ENCODE results near the gene LTBP4. TPM values are rescaled to one million over a fixed set of nuclear protein-coding genes. Genes with fewer than 3 reads are reported as not detected.

LTBP4 gene
- total and polyA plus RNA-seq, 2 of the 13 experiments (the other 11 are each of a cell fraction or from before 2014, with no cell fraction given), result 0.86 to 2.3 TPM

DNA sequence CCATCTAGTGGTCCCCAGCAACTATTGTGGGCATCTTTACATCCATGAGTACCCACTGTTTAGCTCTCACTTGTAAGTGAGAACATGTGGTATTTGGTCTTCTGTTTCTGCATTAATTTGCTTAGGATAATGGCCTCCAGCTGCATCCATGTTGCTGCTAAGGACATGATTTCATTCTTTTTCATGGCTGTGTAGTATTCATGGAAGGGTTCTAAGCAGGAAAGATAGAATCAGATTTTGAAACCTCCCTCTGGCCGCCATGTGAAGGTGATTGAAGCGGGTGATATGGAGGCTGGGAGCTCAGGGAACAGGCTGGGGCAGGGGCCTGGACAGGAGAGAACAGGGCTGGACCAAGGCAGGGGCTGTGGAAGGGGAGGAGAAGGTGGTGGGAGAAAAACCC lies 20.1 kb downstream of the LTBP4 start:
- Histone ChIP-seq H3K4me2 (ENCODE audit: low read depth, low read length) (no peak overlapping the region), H3K79me2 (ENCODE audit: insufficient read depth, low read length) (no peaks in the 10 kb centered on the region), H3K9me3 (ENCODE audit: low read length) (no peaks in the 10 kb centered on the region), H3K4me1 (ENCODE audit: insufficient read depth, low read length) (peaks cover 6% of the 10 kb centered on the region; the same call in 1 of the 2 replicates), H3K27me3 (ENCODE audit: control insufficient read depth in 1 of 2, insufficient read depth in 2 of 2, low read length in 2 of 2) (peaks cover 0 to 3% of the 10 kb centered on the region in 2 experiments; a peak in 3 of 5 replicates), H3K27ac (ENCODE audit: extremely low read length, insufficient read depth, low read length) (no peak overlapping the region), H2AFZ (ENCODE audit: low read length) (no peak overlapping the region), H3K9ac (ENCODE audit: insufficient read depth, low read depth, low read length) (no peak overlapping the region), H4K20me1 (ENCODE audit: insufficient read depth, low read length) (no peaks in the 10 kb centered on the region), H3K4me3 (replicated peaks in 1 of 3; ENCODE audit: insufficient read depth in 1 of 3, low read depth in 2 of 3, low read length in 3 of 3) (no peak overlapping the region), H3K36me3 (replicated peaks in 1 of 2; ENCODE audit: control insufficient read depth in 1 of 2, insufficient read depth in 2 of 2, low read length in 2 of 2) (no peaks in the 10 kb centered on the region)
- ATAC-seq, result no peak
- ChIA-PET POLR2A (no interaction called here), CTCF (ENCODE audit: low intra/inter-chr PET ratio, low total read pairs) (no interaction called here)
- intact Hi-C loops (cut with micrococcal nuclease; ENCODE audit: unreplicated experiment), result no loop called here
- BruUV-seq (replicated peaks), result no TSS peak
- in situ Hi-C loops (cut with HindIII; ENCODE audit: extremely low pct_ligation_motif_present, low pct_unique_long_range_greater_than_20kb), result no loop called here
- WGBS (ENCODE audit: low lambda C conversion rate), result 58% methylated on average over 2 of the region's 2 CpGs
- no peak for FAIRE-seq
- TF ChIP-seq PCBP1 (IDR thresholded peaks at IDR 0.05; ENCODE audit: borderline replicate concordance, low read depth, low read length), result no peak
- TF ChIP-seq, protein P1, sequence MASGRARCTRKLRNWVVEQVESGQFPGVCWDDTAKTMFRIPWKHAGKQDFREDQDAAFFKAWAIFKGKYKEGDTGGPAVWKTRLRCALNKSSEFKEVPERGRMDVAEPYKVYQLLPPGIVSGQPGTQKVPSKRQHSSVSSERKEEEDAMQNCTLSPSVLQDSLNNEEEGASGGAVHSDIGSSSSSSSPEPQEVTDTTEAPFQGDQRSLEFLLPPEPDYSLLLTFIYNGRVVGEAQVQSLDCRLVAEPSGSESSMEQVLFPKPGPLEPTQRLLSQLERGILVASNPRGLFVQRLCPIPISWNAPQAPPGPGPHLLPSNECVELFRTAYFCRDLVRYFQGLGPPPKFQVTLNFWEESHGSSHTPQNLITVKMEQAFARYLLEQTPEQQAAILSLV (CRISPR knock-in tag; IDR thresholded peaks at IDR 0.05; ENCODE audit: borderline replicate concordance), result no peak
- TF ChIP-seq, protein P2, sequence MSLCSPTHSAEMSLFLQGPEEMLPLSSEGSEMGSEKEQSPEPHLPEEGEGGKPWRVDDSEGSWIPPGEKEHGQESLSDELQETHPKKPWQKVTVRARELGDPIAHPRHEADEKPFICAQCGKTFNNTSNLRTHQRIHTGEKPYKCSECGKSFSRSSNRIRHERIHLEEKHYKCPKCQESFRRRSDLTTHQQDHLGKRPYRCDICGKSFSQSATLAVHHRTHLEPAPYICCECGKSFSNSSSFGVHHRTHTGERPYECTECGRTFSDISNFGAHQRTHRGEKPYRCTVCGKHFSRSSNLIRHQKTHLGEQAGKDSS (CRISPR knock-in tag; IDR thresholded peaks at IDR 0.05; ENCODE audit: borderline replicate concordance, low read depth), result no peak
- TF ChIP-seq, protein P3, sequence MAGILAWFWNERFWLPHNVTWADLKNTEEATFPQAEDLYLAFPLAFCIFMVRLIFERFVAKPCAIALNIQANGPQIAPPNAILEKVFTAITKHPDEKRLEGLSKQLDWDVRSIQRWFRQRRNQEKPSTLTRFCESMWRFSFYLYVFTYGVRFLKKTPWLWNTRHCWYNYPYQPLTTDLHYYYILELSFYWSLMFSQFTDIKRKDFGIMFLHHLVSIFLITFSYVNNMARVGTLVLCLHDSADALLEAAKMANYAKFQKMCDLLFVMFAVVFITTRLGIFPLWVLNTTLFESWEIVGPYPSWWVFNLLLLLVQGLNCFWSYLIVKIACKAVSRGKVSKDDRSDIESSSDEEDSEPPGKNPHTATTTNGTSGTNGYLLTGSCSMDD (CRISPR knock-in tag; IDR thresholded peaks at IDR 0.05), result no peak
- TF ChIP-seq RARA (CRISPR knock-in tag; IDR thresholded peaks at IDR 0.05), result no peak
- no peak for TF ChIP-seq CBX2 (IDR thresholded peaks at IDR 0.05; ENCODE audit: low read depth, low read length)
- TF ChIP-seq CBX2 (CRISPR knock-in tag; IDR thresholded peaks at IDR 0.05; ENCODE audit: low read depth), result no peak
- TF ChIP-seq, protein P4, sequence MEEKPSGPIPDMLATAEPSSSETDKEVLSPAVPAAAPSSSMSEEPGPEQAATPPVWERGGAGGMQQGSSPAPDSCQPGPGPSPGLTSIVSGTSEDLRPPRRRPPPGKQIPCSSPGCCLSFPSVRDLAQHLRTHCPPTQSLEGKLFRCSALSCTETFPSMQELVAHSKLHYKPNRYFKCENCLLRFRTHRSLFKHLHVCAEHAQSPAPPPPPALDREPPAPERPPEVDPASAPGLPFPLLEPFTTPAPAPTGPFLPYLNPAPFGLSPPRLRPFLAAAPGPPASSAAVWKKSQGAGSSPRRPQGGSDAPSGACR (CRISPR knock-in tag; IDR thresholded peaks at IDR 0.05), result no peak
- TF ChIP-seq ZNF335 (CRISPR knock-in tag; IDR thresholded peaks at IDR 0.05), result no peak
- no peak for TF ChIP-seq THYN1 (CRISPR knock-in tag; IDR thresholded peaks at IDR 0.05; ENCODE audit: borderline replicate concordance, low read depth)
- TF ChIP-seq ZNF205 (CRISPR knock-in tag; IDR thresholded peaks at IDR 0.05), result no peak
- no peak for TF ChIP-seq IRX3 (CRISPR knock-in tag; IDR thresholded peaks at IDR 0.05; ENCODE audit: borderline replicate concordance, low read depth)
- no peak for TF ChIP-seq ZNF496 (CRISPR knock-in tag; IDR thresholded peaks at IDR 0.05; ENCODE audit: insufficient replicate concordance)
- TF ChIP-seq, protein P5, sequence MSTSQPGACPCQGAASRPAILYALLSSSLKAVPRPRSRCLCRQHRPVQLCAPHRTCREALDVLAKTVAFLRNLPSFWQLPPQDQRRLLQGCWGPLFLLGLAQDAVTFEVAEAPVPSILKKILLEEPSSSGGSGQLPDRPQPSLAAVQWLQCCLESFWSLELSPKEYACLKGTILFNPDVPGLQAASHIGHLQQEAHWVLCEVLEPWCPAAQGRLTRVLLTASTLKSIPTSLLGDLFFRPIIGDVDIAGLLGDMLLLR (CRISPR knock-in tag; IDR thresholded peaks at IDR 0.05), result no peak
- no peak for TF ChIP-seq ZNF605 (CRISPR knock-in tag; IDR thresholded peaks at IDR 0.05)
- TF ChIP-seq SRY (CRISPR knock-in tag; IDR thresholded peaks at IDR 0.05), result no peak
- TF ChIP-seq ZNF225 (CRISPR knock-in tag; IDR thresholded peaks at IDR 0.05), result no peak
- no peak for TF ChIP-seq AKAP8 (CRISPR knock-in tag; IDR thresholded peaks at IDR 0.05)
- DNase-seq (ENCODE audit: low spot score), result no peak

Measured in HepG2 (cell line).